GM12892 (cell line): Measurements from ENCODE around the gene CORO2B.

Experiments
- POLR2A ChIP-seq: IDR thresholded peaks from 2 replicates; pipeline ENCODE4 v1.6.1; 2011; ENCODE audit warnings: low read depth, low read length, control low read depth
- POLR2AphosphoS5 ChIP-seq: IDR thresholded peaks from 2 replicates; pipeline ENCODE4 v1.6.1; 2011; ENCODE audit warnings: low read depth, low read length, control low read depth
- TAF1 ChIP-seq: IDR thresholded peaks from 2 replicates; pipeline ENCODE4 v1.6.1; 2011; ENCODE audit warnings: low read depth, mild to moderate bottlenecking, control low read depth, low read length, borderline replicate concordance

- TF ChIP-seq POLR2A (no peak), POLR2AphosphoS5 (no peak), TAF1 (no peak)
These were observed 42.7 kb downstream of the CORO2B start for GRCh38 chr15:68621535-68621934.
